ENCODE data around the gene UCKL1.
"Not testable (repeated sequence)": the region's sequence is repeated elsewhere in the genome, so short reads cannot be mapped to it uniquely, and the experiment has no call there.

UCKL1 gene

GRCh38 chr20:63972312-63973159 is 16.3 kb upstream of the UCKL1 start:
- no peak for DNase-seq

DNA sequence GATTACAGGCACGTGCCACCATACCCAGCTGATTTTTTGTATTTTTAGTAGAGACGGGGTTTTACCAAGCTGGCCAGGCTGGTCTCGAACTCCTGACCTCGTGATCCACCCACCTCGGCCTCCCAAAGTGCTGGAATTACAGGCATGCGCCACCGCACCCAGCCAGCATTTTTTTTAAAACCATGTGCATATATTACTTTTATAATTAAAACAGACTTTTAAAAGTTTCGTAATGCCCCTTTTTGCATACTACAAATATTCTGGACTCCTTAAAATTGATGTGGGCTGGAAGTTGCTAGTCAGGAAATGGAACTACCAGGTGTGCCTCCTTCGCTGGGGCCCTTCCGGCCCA is 15.7 kb upstream of the UCKL1 start:
- not testable (repeated sequence) for DNase-seq

DNA sequence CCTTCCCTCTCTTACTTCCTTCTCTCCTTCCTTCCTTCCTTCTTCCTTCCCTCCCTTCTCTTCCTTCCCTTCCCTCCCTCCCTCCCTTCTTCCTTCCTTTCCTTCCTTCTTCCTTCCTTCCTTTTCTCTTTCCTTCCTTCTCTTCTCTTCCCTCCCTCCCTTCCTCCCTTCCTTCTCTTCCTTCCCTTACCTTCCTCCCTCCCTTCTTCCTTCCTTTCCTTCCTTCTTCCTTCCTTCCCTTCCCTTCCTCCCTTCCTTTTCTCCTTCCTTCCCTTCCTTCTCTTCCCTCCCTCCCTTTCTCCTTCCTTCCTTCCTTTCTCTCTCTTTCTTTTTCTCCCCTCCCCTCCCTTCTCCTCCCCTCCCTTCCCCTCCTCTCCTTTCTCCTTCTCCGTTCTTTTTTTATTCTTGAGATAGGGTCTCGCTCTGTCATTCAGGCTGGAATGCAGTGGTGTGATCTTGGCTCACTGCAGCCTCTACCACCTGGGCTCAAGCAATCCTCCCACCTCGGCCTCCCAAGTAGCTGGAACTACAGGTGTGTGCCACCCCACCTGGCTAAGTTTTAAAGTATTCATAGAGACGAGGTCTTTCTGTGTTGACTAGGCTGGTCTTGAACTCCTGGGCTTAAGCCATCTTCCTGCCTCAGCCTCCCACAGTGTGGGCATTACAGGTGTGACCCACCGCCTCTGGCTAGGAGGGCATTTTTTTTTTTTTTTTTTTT is 14.7 kb upstream of the UCKL1 start:
- no peak for DNase-seq

DNA sequence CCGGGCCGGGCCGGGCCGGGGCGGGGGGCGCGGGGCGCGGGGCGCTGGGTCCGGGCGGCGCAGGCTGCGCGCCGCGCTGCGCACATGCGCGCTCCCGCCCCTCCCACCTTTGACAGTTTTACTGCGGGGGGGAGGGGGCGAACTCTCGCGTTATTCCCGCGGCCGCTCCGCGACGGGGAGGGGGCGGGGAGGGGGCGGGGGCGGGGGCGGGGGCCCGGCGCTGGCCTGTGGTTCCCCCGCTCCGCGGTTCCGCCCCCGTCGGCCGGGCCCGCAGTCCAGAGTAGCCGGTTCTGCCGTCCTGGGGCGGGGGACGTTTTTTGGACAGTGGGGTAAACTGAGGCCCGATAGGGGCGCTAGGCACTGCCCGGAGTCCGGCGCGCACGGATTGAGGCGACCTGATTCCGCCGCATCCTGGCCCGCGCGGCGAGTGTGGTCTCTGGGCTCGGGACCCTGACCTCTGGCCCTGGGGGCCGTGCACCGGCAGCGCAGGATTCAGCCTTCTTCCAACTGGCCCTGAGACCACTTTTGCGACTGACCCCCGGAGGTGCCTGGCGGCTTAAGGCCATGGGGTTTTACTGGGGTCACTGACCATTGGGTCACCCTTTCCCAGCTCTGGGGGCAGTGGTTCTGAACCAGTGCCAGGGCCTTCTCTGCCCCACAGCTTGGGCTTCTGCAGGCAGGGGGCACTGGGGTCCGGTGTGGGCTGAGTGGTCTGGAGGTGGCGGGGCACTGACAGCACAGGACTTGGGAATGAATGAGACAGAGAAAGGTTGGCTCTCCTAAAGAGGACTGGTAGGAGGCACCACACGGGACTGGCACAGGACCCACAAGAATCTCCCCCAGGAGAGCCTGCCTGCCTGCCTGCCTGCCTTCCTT is 13.9 kb upstream of the UCKL1 start, which contains the start of gene ZNF512B:
TSS of gene ZNF512B (minus strand) at position 93 of the 876 bp plus-strand sequence. CDS start 1,980 bp downstream, outside the sequence.
- DNase-seq: peak in 3 of 5 experiments; percentile 28 to 83 (median 62)

DNA sequence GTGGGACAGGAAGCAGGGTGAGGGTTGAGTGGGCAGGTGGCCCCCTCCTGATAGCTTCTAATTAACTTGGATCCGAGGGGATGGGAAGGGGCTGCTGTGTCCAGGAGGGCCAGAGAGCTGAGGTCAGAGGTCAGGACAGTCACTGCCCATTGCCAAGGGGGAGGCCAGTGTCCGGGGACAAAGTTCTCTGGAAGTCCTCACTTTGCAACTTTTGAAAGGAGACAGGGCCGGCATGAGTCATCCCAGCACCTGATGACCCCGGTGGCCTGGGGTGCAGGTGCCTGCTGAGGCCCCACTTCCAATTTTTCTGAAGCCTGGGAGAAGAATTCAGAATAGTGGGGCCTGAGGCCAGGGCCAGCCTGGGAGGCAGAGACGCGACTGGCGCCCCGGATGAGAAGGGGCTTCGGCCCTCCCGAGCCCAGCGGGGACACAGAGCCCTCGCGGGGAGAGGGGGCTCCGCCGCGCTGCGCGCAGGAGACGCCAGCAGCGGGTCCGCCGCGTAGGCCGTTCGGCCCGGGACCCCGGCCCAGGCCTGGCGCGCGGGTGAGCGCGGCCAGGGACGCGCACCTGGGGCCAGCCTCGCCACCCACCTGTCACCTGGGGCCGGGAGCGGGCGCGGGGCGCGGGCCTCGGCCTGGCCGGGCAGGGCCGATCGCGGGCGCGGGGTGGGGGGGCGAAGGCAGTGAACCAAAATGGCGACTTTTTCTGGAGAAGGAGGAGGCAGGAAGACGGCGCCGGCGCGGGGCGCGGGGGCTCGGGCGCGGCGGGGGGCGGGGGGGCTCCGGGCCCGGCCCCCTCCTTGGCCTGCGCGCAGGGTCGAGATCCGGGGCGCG is 12.9 kb upstream of the UCKL1 start:
- DNase-seq: peak in 2 of 5 experiments; percentile 31 to 40

DNA sequence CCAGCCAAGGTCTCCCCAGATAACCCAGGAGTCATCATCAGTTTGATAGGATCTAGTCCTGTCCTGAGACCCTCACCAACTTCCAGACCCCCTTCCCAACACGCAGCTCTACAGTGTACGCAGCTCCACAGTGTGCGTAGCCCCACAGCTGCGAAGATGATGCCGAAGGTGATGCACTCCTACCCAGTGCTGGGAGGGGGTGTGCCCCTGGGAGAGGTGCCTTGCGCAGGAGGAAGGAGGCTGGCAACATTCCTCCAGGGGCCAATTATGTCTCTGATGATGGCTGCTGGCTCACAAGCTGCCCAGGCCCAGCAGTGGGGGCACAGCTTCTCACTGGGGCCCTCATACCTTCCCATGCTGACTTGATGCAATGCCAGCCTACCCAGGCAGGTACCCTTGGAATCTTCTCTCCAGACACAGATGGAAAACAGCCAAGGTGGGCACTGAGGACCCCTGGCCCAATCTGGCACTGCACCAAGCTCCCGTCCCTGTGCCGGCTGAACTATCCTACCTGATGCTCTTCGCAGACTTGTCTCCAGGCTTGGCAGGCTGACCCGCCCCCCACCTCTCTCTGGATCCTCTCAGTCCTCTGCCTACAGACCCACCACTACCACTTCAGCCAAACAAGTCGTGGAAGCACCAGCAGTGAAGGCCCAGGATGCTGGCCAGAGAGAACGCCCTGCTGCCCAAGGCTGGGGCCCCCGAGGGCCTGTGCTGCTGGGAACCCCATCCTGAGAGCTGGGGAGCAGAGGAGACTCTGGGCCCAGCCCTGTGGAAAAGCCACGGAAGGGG is 12.1 kb upstream of the UCKL1 start:
- DNase-seq: no peak

GRCh38 chr20:63967330-63968135 is 11.3 kb upstream of the UCKL1 start:
- DNase-seq: no peak

DNA sequence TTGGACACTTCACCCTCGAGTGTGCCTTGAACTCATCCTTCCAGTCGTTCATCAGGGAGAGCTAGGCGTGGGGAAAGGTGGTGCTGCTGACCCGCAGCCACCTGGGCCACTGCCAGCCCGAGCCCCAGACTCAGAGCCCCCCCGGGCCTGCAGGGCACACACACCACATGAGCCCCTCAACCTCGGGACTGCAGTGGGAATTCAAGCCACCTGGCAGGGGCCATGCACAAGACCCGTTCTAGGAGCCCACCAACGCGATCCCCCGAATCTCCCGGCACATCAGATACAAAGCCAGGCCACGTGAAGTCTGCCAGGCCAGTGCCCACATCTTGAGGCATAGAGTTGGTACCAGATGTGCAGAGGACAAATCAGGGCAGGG is 10.7 kb upstream of the UCKL1 start:
- no peak for DNase-seq

DNA sequence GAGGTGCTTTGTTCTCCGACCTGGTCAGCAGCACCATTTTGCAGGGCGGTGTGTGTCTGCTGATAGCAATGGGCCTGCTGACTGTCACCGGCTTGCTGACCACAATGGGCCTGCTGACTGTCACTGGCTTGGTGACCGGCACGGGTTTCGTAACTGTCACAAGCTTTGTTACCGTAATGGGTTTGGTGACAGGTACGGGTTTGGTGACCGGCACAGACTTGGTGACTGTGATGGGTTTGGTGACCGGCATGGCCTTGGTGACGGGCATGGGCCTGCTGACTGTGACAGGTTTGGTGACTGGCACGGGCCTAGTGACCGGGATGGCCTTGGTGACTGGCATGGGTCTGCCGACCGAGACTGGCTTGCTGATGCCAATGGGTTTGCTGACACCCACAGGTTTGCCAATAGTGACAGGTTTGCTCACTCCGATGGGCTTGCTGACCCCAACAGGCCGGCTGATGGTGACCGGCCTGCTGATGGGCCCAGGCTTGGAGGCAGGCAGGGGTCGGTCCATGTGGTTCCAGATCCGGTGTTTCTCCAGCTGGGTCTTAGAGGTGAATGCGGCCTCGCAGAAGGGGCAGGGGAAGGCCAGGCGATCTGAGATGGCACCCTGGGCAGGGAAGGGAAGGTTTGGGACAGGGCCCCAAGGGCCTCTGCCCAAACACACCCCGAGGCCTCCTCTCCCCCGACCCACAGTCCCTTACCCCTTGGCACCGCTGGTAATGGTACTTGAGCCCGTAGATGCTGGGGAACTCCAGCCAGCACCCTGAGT is 10.1 kb upstream of the UCKL1 start:
- no peak for DNase-seq

GRCh38 chr20:63964412-63964811 is 8.2 kb upstream of the UCKL1 start:
- DNase-seq: peak in 1 of 5 experiments; percentile 1

GRCh38 chr20:63963784-63964301 is 7.6 kb upstream of the UCKL1 start:
- no peak for DNase-seq

DNA sequence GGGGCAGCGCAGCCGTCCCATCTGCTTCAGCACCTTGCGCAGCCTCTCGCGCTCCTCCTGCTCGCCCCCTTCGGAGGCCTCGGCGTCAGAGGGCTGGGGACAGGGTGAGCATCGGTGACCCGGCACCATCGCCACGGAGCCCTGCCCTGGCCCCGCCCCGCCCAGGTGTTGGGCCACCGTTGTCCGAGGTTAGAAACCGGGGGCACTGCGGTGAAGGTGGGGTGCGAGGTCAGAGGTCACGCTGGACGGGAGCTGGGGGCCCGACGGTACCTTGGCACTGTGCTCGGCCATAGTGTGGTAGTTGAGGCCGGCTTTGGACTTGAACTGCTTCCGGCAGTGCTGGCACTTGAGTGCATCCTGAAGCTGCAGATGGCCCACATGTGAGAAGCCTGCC is 7.1 kb upstream of the UCKL1 start:
- DNase-seq: peak in 1 of 5 experiments; percentile 1

DNA sequence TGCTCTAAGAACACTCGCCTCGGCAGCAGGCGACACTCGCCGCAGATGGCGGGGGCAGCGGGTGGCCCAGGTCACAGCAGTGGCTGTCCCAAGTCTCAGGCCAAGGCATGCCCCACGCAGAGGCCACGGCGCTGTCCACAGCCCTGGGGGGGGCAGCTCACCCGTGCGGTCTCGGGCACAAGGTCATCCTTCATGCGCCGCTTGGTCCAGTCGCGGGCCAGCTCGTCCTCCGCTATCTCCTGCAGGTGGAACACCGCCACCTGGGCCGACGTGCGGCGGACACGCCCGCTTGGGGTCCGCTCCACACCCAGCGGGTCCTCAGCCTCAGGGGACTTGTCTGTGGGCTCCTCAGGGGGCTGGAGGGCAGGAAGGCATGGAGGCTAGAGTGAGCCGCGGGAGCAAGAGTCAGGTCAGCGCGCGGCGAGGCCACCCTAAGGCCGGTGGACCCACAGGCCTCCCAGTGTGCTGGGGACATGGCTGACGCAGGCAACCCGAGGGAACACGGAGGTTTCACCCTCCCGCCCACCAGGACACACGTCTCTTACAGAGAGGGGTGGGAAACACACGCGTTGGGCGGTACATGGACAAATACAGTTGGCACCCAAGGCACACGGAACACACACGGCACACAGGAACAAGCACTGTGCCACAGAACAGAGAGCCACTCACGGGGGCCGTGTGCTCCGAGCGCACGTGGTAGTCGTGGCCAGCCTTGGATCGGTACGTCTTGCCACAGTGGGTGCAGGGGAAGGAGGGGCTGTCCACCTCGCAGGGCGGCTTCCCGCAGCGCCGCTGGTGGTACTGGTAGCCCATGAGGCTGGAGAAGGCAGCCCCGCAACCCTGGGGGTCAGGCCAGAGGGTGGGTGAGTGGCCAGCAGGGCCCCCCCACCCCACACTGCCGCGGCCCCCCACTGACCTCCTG is 6.5 kb upstream of the UCKL1 start:
- no peak for DNase-seq

DNA sequence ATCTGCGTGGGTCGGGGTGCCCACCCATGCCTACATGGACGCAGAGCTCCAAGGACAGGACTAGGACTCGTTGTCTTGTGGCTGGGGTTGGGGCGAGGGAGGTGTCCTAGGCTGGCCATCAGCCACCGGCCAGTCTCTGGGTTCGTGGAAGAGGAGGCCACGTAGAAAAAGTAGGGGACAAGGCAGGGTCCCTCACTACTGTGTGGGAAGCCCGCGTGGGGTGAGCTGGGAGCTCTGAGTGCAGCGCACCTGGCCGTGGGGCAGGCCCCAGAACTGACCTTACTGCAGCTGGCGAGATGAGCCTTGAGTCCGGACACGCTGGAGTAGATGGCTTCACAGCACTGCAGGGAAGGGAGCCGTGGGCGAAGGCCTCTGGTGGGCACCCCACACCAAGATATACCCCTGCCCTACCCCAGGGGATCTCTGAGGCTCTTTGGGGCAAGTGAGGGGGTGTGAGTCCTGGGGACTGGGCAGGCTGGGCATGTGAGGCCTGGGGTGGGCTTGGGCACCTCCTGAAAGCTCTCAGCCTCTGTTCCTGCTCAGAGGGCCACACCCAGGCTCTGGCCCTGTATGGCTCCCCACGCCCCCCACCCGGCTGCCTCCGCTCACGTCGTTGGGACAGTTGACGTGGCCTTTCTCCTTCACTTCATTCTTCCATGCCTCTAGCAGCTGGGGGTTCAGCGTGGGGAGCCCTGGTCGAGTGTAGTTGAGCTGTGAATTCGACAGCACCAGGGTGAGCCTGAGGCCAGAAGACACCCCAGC is 5.6 kb upstream of the UCKL1 start:
- DNase-seq: no peak

- not testable (repeated sequence) for DNase-seq
These were observed 4.7 kb upstream of the UCKL1 start for GRCh38 chr20:63960654-63961621.

- no peak for DNase-seq
These were observed 3.5 kb upstream of the UCKL1 start for GRCh38 chr20:63959699-63960075.

Data from T-helper 2 cell (primary cell).